K562 (cell line): Measurements from ENCODE around the gene RMP24.

Experiments used
- ATAC-seq: fragments of 200-7000 bp; cut with Tn5 transposase; 3 replicates; pipeline ENCODE4 v1.9.1; 2020; ENCODE audit warnings: moderate library complexity
- BruUV-seq: library from RNA; stranded (reverse); fragments of 400-500 nt; replicated peaks from 2 replicates; lab custom pipeline; 2021; lab: Mats Ljungman, UMichigan
- CTCF ChIA-PET: fragments of 300-600 bp; formaldehyde crosslinking; extraction: SDS; loops from one replicate; lab custom pipeline; 2021; ENCODE audit warnings: low intra/inter-chr PET ratio; lab: Yijun Ruan, JAX
- POLR2A ChIA-PET: fragments of 300-600, 350-650 bp; sonication (Branson Sonifier 250); formaldehyde crosslinking; extraction: SDS; loops from one replicate; lab custom pipeline; 2021; ENCODE audit warnings: antibody characterized with exemption, inconsistent platforms; lab: Yijun Ruan, JAX
- DNase-seq, 4 experiments: peaks; one replicate each; pipeline versions ENCODE4 v3.0.0 to v3.0.0-alpha.2; 2011 to 2018; ENCODE audit warnings: low spot score in 3 of 4, mixed read lengths in 3 of 4; ENCODE audit errors: extremely low read depth in 1 of 4
- FAIRE-seq: peaks from 2 replicates; lab custom pipeline; 2011; peaks lifted over from hg19 to GRCh38; lab: Jason Lieb, UNC
- H2AFZ ChIP-seq: 2 replicates; pipeline ENCODE4 v1.6.0; 2011; ENCODE audit warnings: low read depth, low read length, control low read depth, inconsistent platforms
- H3K27ac ChIP-seq: fragments of 200-600 bp; 3 replicates; pipeline ENCODE4 v1.8.0; 2011; ENCODE audit warnings: low read depth, mild to moderate bottlenecking, control low read depth, inconsistent platforms, low read length, moderate library complexity, mixed read lengths; ENCODE audit errors: extremely low read depth
- H3K27me3 ChIP-seq, 2 experiments: fragments of 300-600 bp in 1 of 2; 2 replicates in 1 of 2; 3 replicates in 1 of 2; pipeline versions ENCODE4 v1.6.0 to v1.8.0; 2011; ENCODE audit warnings: inconsistent platforms in 2 of 2, low read length in 2 of 2, mild to moderate bottlenecking in 1 of 2, mixed read lengths in 1 of 2, moderate library complexity in 1 of 2; ENCODE audit not compliant: control insufficient read depth in 2 of 2, insufficient read depth in 2 of 2
- H3K36me3 ChIP-seq: fragments of 300-600 bp; 3 replicates; pipeline ENCODE4 v1.8.0; 2011; ENCODE audit warnings: mild to moderate bottlenecking, low read length, inconsistent platforms; ENCODE audit not compliant: control insufficient read depth, insufficient read depth
- H3K4me1 ChIP-seq, 2 experiments: fragments of 200-600 bp in 1 of 2; replicated peaks in 1 of 2; 2 replicates in 1 of 2; 3 replicates in 1 of 2; pipeline versions ENCODE4 v1.5.1 to v1.8.0; 2011; ENCODE audit warnings: inconsistent platforms in 2 of 2, low read length in 2 of 2, mild to moderate bottlenecking in 1 of 2, mixed read lengths in 1 of 2, moderate library complexity in 1 of 2; ENCODE audit not compliant: control insufficient read depth in 2 of 2, insufficient read depth in 2 of 2
- H3K4me2 ChIP-seq: 2 replicates; pipeline ENCODE4 v1.6.1; 2011; ENCODE audit warnings: low read length, control low read depth, inconsistent platforms, mixed read lengths; ENCODE audit not compliant: insufficient read depth
- H3K4me3 ChIP-seq: fragments of 200-600 bp; sonication (generic), shearing (Covaris generic); 2 replicates; pipeline ENCODE4 v1.5.1; 2016; ENCODE audit warnings: control low read depth, inconsistent platforms
- H3K79me2 ChIP-seq: fragments of 200-600 bp; 3 replicates; pipeline ENCODE4 v1.8.0; 2011; ENCODE audit warnings: low read length, inconsistent platforms; ENCODE audit not compliant: control insufficient read depth, insufficient read depth
- H3K9ac ChIP-seq, 2 experiments: 2 replicates each; pipeline versions ENCODE4 v1.6.0 to v1.6.1; 2011; ENCODE audit warnings: low read depth in 2 of 2, low read length in 2 of 2, control low read depth in 1 of 2, inconsistent platforms in 1 of 2, mild to moderate bottlenecking in 1 of 2, mixed read lengths in 1 of 2; ENCODE audit not compliant: insufficient read depth in 1 of 2
- H3K9me1 ChIP-seq: one replicate; pipeline ENCODE4 v1.6.0; 2011; ENCODE audit warnings: inconsistent platforms, mild to moderate bottlenecking, low read length, moderate library complexity; ENCODE audit not compliant: control insufficient read depth, insufficient read depth
- H3K9me3 ChIP-seq: replicated peaks from 2 replicates; pipeline ENCODE4 v1.5.1; 2011; ENCODE audit warnings: low read depth, low read length, inconsistent platforms; ENCODE audit not compliant: control insufficient read depth, insufficient read depth
- H4K20me1 ChIP-seq: replicated peaks from 2 replicates; pipeline ENCODE4 v1.6.1; 2011; ENCODE audit warnings: low read length, inconsistent platforms, mixed read lengths; ENCODE audit not compliant: control insufficient read depth, insufficient read depth
- CHD4 ChIP-seq: fragments of 200-600 bp; sonication (generic); IDR thresholded peaks from 3 replicates; pipeline ENCODE4 v1.6.1; 2012; ENCODE audit warnings: low read depth, mild to moderate bottlenecking, mixed read lengths, low read length, inconsistent platforms; ENCODE audit not compliant: insufficient read depth, insufficient replicate concordance, poor library complexity, severe bottlenecking
- RAD21 ChIP-seq, 2 experiments: fragments of 250-450 bp in 1 of 2; fragments of 450-650 bp in 1 of 2; sonication (Bioruptor Pico) in 1 of 2; formaldehyde crosslinking in 1 of 2; IDR thresholded peaks in 1 of 2; conservative IDR thresholded peaks in 1 of 2; 2 replicates each; pipeline versions ENCODE4 v1.4.0 to v1.8.0; 2020 to 2022; ENCODE audit warnings: mild to moderate bottlenecking in 2 of 2, moderate library complexity in 1 of 2
- WGBS: fragments of 100-300 bp; shearing (Covaris generic); methylation state at CpG from one replicate; pipeline ENCODE4 v1.1.6; 2016; ENCODE audit warnings: low coverage, mixed read lengths; ENCODE audit not compliant: insufficient coverage; ENCODE audit errors: missing lambda C conversion rate; 5-methylcytosine and 5-hydroxymethylcytosine counted together
- in situ Hi-C: fragments of 300-500 bp; cut with MboI; formaldehyde crosslinking; loops from 4 replicates; pipeline ENCODE4 v1.15.0; 2018; ENCODE audit warnings: inconsistent platforms, mixed read lengths
- intact Hi-C: fragments of 100-400 bp; cut with micrococcal nuclease; formaldehyde crosslinking; loops from 2 replicates; pipeline ENCODE4 v1.14.2; 2022
- TF ChIP-seq, protein P1 (sequence below), 3 experiments: IDR thresholded peaks in 2 of 3; conservative IDR thresholded peaks in 1 of 3; 2 replicates each; pipeline ENCODE4 v1.5.1; 2011 to 2012; ENCODE audit warnings: low read length in 3 of 3, mild to moderate bottlenecking in 3 of 3, control low read depth in 2 of 3, improper control_type of control experiment in 1 of 3, inconsistent platforms in 1 of 3, low read depth in 1 of 3, mixed read lengths in 1 of 3, moderate library complexity in 1 of 3; ENCODE audit not compliant: insufficient read depth in 2 of 3

RMP24 gene

DNA sequence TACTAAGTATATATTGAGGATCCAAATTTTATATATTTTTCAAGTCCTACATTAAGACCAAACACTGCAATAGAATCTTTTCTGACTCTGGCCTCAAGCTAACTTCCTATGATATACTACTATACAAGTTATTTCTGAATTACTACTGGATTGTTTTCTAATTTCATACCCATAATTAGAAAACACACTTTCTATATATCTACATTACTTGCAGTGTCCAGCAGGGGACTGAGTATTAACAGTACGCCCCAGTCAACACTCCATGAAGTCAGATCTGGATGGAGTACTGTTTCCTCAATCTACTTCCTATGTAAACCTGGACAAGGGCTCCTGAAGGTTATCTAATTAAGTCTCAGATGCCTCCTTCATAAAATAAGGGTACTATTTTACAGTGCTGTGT lies 26.5 kb downstream of the RMP24 start:
- Histone ChIP-seq H3K4me1 (no peaks in the 10 kb centered on the region), H3K9ac (no peak overlapping the region), H4K20me1 (no peaks in the 10 kb centered on the region), H2AFZ (no peak overlapping the region), H3K9me3 (no peaks in the 10 kb centered on the region), H3K36me3 (no peaks in the 10 kb centered on the region), H3K27ac (no peak overlapping the region), H3K27me3 (no peaks in the 10 kb centered on the region), H3K4me2 (no peak overlapping the region), H3K4me3 (no peak overlapping the region), H3K9me1 (no peaks in the 10 kb centered on the region), H3K79me2 (no peaks in the 10 kb centered on the region)
- BruUV-seq: no TSS peak
- intact Hi-C loops (no loop called here), in situ Hi-C loops (no loop called here)
- FAIRE-seq: no peak
- WGBS: 14% methylated on average over 1 of the region's 1 CpG
- peak; percentile 83 for ATAC-seq
- ChIA-PET POLR2A (no interaction called here), CTCF (no interaction called here)
- TF ChIP-seq RAD21 (CRISPR knock-in tag; conservative IDR thresholded peaks at IDR 0.05 in 1 of 2, IDR thresholded peaks at IDR 0.05 in 1 of 2) (peak in 1 of 2 experiments; percentile 21; a peak in 2 of 4 replicates), CHD4 (no peak)
- TF ChIP-seq, protein P1, sequence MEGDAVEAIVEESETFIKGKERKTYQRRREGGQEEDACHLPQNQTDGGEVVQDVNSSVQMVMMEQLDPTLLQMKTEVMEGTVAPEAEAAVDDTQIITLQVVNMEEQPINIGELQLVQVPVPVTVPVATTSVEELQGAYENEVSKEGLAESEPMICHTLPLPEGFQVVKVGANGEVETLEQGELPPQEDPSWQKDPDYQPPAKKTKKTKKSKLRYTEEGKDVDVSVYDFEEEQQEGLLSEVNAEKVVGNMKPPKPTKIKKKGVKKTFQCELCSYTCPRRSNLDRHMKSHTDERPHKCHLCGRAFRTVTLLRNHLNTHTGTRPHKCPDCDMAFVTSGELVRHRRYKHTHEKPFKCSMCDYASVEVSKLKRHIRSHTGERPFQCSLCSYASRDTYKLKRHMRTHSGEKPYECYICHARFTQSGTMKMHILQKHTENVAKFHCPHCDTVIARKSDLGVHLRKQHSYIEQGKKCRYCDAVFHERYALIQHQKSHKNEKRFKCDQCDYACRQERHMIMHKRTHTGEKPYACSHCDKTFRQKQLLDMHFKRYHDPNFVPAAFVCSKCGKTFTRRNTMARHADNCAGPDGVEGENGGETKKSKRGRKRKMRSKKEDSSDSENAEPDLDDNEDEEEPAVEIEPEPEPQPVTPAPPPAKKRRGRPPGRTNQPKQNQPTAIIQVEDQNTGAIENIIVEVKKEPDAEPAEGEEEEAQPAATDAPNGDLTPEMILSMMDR (IDR thresholded peaks at IDR 0.05 in 2 of 3, conservative IDR thresholded peaks at IDR 0.05 in 1 of 3; ENCODE audit: insufficient read depth in 2 of 3, low read depth in 1 of 3, low read length in 3 of 3): peak; percentile 36 to 45 (median 39); a peak in 4 of 6 replicates
- peak; percentile 23 to 43 (median 32) for DNase-seq
